H1 (cell line): ENCODE measurements around the gene PDGFB. TPM values are rescaled to one million over a fixed set of nuclear protein-coding genes. Genes with fewer than 3 reads are reported as not detected.
A peak's percentile ranks its signal among the peaks of the same experiment; 100 is the strongest.

ENCODE experiments used
- CTCF ChIA-PET: fragments of 300-600 bp; sonication (Branson Sonifier 250); formaldehyde crosslinking; loops from one replicate; lab custom pipeline; 2021; ENCODE audit not compliant: partially characterized antibody; lab: Charles Lee
- POLR2A ChIA-PET: fragments of 300-600 bp; sonication (Branson Sonifier 250); formaldehyde crosslinking; loops from one replicate; lab custom pipeline; 2021; ENCODE audit warnings: inconsistent platforms; ENCODE audit not compliant: partially characterized antibody; lab: Charles Lee
- DNase-seq, 2 experiments: peaks; one replicate each; pipeline versions ENCODE4 v3.0.0 to v3.0.0-alpha.2; 2010 to 2022; ENCODE audit warnings: low spot score in 2 of 2, low read depth in 1 of 2, mixed read lengths in 1 of 2
- FAIRE-seq: peaks from 2 replicates; lab custom pipeline; 2011; peaks lifted over from hg19 to GRCh38; lab: Jason Lieb, UNC
- H2AFZ ChIP-seq: 2 replicates; pipeline ENCODE4 v1.8.1; 2012; ENCODE audit warnings: low read length, inconsistent platforms
- H2AK5ac ChIP-seq: 2 replicates; pipeline ENCODE4 v1.6.1; 2013; ENCODE audit warnings: low read depth, low read length
- H2BK120ac ChIP-seq: replicated peaks from 2 replicates; pipeline ENCODE3; 2013; ENCODE audit warnings: low read depth, low read length, inconsistent platforms
- H2BK12ac ChIP-seq: 2 replicates; pipeline ENCODE4 v1.6.1; 2013; ENCODE audit warnings: low read depth, low read length
- H2BK15ac ChIP-seq: 2 replicates; pipeline ENCODE4 v1.6.1; 2013; ENCODE audit warnings: low read length
- H2BK20ac ChIP-seq: 2 replicates; pipeline ENCODE4 v1.6.1; 2013; ENCODE audit warnings: low read length
- H2BK5ac ChIP-seq: 2 replicates; pipeline ENCODE4 v1.6.1; 2013; ENCODE audit warnings: low read depth, low read length
- H3K14ac ChIP-seq: 2 replicates; pipeline ENCODE4 v1.6.1; 2013; ENCODE audit warnings: inconsistent platforms; ENCODE audit not compliant: insufficient read length
- H3K18ac ChIP-seq: 2 replicates; pipeline ENCODE4 v1.6.1; 2013; ENCODE audit warnings: low read length; ENCODE audit errors: extremely low read depth
- H3K23ac ChIP-seq: 2 replicates; pipeline ENCODE4 v1.6.1; 2013; ENCODE audit warnings: inconsistent platforms; ENCODE audit not compliant: insufficient read length
- H3K23me2 ChIP-seq: 2 replicates; pipeline ENCODE4 v1.6.1; 2013; ENCODE audit warnings: low read depth, low read length
- H3K27ac ChIP-seq: 2 replicates; pipeline ENCODE4 v1.6.1; 2011; ENCODE audit warnings: low read depth, low read length, inconsistent platforms
- H3K27me3 ChIP-seq, 4 experiments: replicated peaks in 1 of 4; 1 replicate in 1 of 4; 2 replicates in 3 of 4; pipeline versions ENCODE4 v1.6.1 to v1.8.1; 2011 to 2013; ENCODE audit warnings: low read length in 3 of 4, mild to moderate bottlenecking in 3 of 4, inconsistent platforms in 2 of 4, mixed read lengths in 2 of 4, moderate library complexity in 1 of 4; ENCODE audit not compliant: control insufficient read depth in 3 of 4, insufficient read depth in 3 of 4; ENCODE audit errors: extremely low read depth in 1 of 4
- H3K36me3 ChIP-seq, 4 experiments: 2 replicates each; pipeline versions ENCODE4 v1.6.1 to v1.8.1; 2011 to 2013; ENCODE audit warnings: mild to moderate bottlenecking in 4 of 4, low read length in 3 of 4, moderate library complexity in 2 of 4, control low read depth in 1 of 4, inconsistent platforms in 1 of 4; ENCODE audit not compliant: insufficient read depth in 4 of 4, control insufficient read depth in 2 of 4
- H3K4ac ChIP-seq: replicated peaks from 2 replicates; pipeline ENCODE3; 2013; ENCODE audit warnings: low read length, low read depth, mixed read lengths, inconsistent platforms; ENCODE audit not compliant: insufficient read length
- H3K4me1 ChIP-seq, 4 experiments: replicated peaks in 1 of 4; 1 replicate in 1 of 4; 2 replicates in 3 of 4; pipeline versions ENCODE4 v1.6.1 to v1.8.1; 2011 to 2013; ENCODE audit warnings: low read length in 3 of 4, inconsistent platforms in 2 of 4, mixed read lengths in 1 of 4; ENCODE audit not compliant: insufficient read depth in 4 of 4, control insufficient read depth in 3 of 4
- H3K4me2 ChIP-seq, 2 experiments: 2 replicates each; pipeline versions ENCODE4 v1.6.1 to v1.8.1; 2011 to 2013; ENCODE audit warnings: low read depth in 2 of 2, low read length in 2 of 2, control low read depth in 1 of 2, inconsistent platforms in 1 of 2, mild to moderate bottlenecking in 1 of 2; ENCODE audit not compliant: insufficient read depth in 1 of 2
- H3K4me3 ChIP-seq, 4 experiments: fragments of 200-600, 300-600 bp in 1 of 4; sonication (generic), shearing (Covaris generic), sonication (Bioruptor Twin) in 1 of 4; 2 replicates each; pipeline versions ENCODE4 v1.5.1 to v1.8.1; 2011 to 2016; ENCODE audit warnings: low read length in 4 of 4, low read depth in 3 of 4, control low read depth in 2 of 4, inconsistent platforms in 2 of 4, mild to moderate bottlenecking in 2 of 4, mixed read lengths in 1 of 4, moderate library complexity in 1 of 4; ENCODE audit not compliant: insufficient read depth in 2 of 4; ENCODE audit errors: extremely low read depth in 1 of 4
- H3K56ac ChIP-seq: replicated peaks from 2 replicates; pipeline ENCODE3; 2013; ENCODE audit warnings: low read depth, mild to moderate bottlenecking, mixed read lengths, low read length, inconsistent platforms; ENCODE audit not compliant: insufficient read length
- H3K79me1 ChIP-seq: 2 replicates; pipeline ENCODE4 v1.6.1; 2013; ENCODE audit warnings: low read depth, low read length, control low read depth
- H3K79me2 ChIP-seq, 2 experiments: 2 replicates each; pipeline versions ENCODE4 v1.6.1 to v1.8.1; 2012 to 2013; ENCODE audit warnings: low read length in 2 of 2, mild to moderate bottlenecking in 2 of 2, inconsistent platforms in 1 of 2; ENCODE audit not compliant: insufficient read depth in 2 of 2, control insufficient read depth in 1 of 2
- H3K9ac ChIP-seq, 4 experiments: replicated peaks in 1 of 4; 1 replicate in 1 of 4; 2 replicates in 3 of 4; pipeline versions ENCODE4 v1.6.1 to v1.8.1; 2011 to 2013; ENCODE audit warnings: low read depth in 3 of 4, low read length in 3 of 4, control low read depth in 2 of 4, mild to moderate bottlenecking in 2 of 4, moderate library complexity in 2 of 4, inconsistent platforms in 1 of 4; ENCODE audit errors: extremely low read depth in 1 of 4
- H3K9me3 ChIP-seq, 2 experiments: 2 replicates each; pipeline versions ENCODE4 v1.6.1 to v1.8.1; 2012 to 2013; ENCODE audit warnings: mild to moderate bottlenecking in 2 of 2, moderate library complexity in 2 of 2, control low read depth in 1 of 2, inconsistent platforms in 1 of 2, low read depth in 1 of 2, low read length in 1 of 2, mixed read lengths in 1 of 2; ENCODE audit not compliant: insufficient read depth in 2 of 2
- H4K20me1 ChIP-seq, 2 experiments: replicated peaks in 1 of 2; 2 replicates each; pipeline versions ENCODE3 to v1.8.1; 2011 to 2013; ENCODE audit warnings: inconsistent platforms in 2 of 2, low read length in 2 of 2, mild to moderate bottlenecking in 1 of 2; ENCODE audit not compliant: insufficient read depth in 2 of 2, control insufficient read depth in 1 of 2
- H4K5ac ChIP-seq: 2 replicates; pipeline ENCODE4 v1.6.1; 2013; ENCODE audit warnings: low read length, low read depth, mixed read lengths, inconsistent platforms; ENCODE audit not compliant: insufficient read length
- H4K8ac ChIP-seq: 2 replicates; pipeline ENCODE4 v1.8.0; 2013; ENCODE audit warnings: mild to moderate bottlenecking, moderate library complexity, low read length, inconsistent platforms; ENCODE audit not compliant: insufficient read depth; ENCODE audit errors: extremely low read depth
- H4K91ac ChIP-seq: replicated peaks from 2 replicates; pipeline ENCODE3; 2013; ENCODE audit warnings: low read length, mixed read lengths, inconsistent platforms; ENCODE audit not compliant: insufficient read length
- BCL11A ChIP-seq, 2 experiments: IDR thresholded peaks; one replicate each; pipeline ENCODE4 v1.6.1; 2011; ENCODE audit warnings: low read depth in 2 of 2, low read length in 2 of 2, mild to moderate bottlenecking in 2 of 2
- RXRA ChIP-seq: IDR thresholded peaks from 2 replicates; pipeline ENCODE4 v1.6.1; 2011; ENCODE audit warnings: low read depth, mild to moderate bottlenecking, low read length, moderate library complexity; ENCODE audit not compliant: insufficient read depth
- SIX5 ChIP-seq: IDR thresholded peaks from 2 replicates; pipeline ENCODE4 v1.6.1; 2011; ENCODE audit warnings: mild to moderate bottlenecking, low read depth, low read length
- WGBS, 2 experiments: shearing (Covaris generic) in 1 of 2; methylation state at CpG; one replicate each; pipeline versions ENCODE4 v1.1.6 to v1.1.7; 2013 to 2015; ENCODE audit warnings: low lambda C conversion rate in 2 of 2, mixed read lengths in 2 of 2, inconsistent platforms in 1 of 2, low coverage in 1 of 2, missing lambda C conversion rate in 1 of 2; ENCODE audit not compliant: insufficient replicate concordance in 2 of 2, insufficient coverage in 1 of 2, insufficient read length in 1 of 2; ENCODE audit errors: extremely low coverage in 1 of 2, missing lambda C conversion rate in 1 of 2; 5-methylcytosine and 5-hydroxymethylcytosine counted together
- polyA plus RNA-seq, 7 experiments: library from polyadenylated mRNA; depleted of rRNA in 3 of 7; stranded (reverse) in 5 of 7; unstranded in 2 of 7; fragments of >200 nt in 5 of 7; fragments of 200-250 nt in 2 of 7; gene quantifications; 1 replicate in 5 of 7; 2 replicates in 1 of 7; 4 replicates in 1 of 7; pipeline versions ENCODE4 v1.2.1 to v1.2.3, GENCODE V29; 2011 to 2013; ENCODE audit warnings: missing spikeins in 2 of 7, mixed read lengths in 2 of 7
- total RNA-seq: library from RNA; stranded (reverse); fragmentation: NEBNext Ultra II Directional; extraction: Animal tissue kit (Norgen Biotek cat#: 25700); gene quantifications from 2 replicates; pipeline ENCODE4 v1.2.1, GENCODE V29; 2021

PDGFB gene
- total and polyA plus RNA-seq, 2 of the 8 experiments (the other 6 are each of a cell fraction or from before 2014, with no cell fraction given) = 3.9 to 8.5 TPM

DNA sequence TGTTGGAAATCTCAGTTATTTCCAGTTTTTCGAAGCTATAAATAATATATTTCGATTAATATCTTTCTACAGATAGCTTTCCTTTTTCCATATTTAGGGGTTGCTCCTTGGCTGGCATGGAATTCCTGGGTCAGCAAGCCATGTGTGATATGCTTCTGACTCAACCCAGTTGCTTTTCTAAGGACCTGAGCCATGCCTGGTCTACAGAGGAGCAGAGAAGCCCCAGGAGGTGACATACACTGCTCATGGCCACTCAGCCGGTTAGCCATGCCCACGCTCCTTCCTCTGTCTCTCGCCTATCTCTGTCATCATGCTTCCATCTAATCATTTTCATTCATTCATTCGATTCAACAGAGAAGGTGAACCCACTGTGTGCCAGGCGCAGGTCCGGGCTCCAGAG lies 23.2 kb upstream of the PDGFB start:
- WGBS, 2 experiments = 89% methylated on average over 8 of the region's 8 CpGs; no CpG with 5 or more reads in 1 of the 2 experiments
- Histone ChIP-seq H3K79me2 (no peaks in the 10 kb centered on the region), H4K8ac (no peak overlapping the region), H3K79me1 (no peaks in the 10 kb centered on the region), H3K4me1 (peaks cover 0 to 7% (median under 1%) of the 10 kb centered on the region in 4 experiments; a peak in 2 of 7 replicates), H2BK5ac (no peak overlapping the region), H2BK12ac (no peak overlapping the region), H3K9me3 (0 out of 4 replicates have a peak, but pooled peaks cover 0 to 2% of the 10 kb centered on the region in 2 experiments), H4K20me1 (no peaks in the 10 kb centered on the region), H3K4me2 (no peak overlapping the region), H3K23me2 (no peaks in the 10 kb centered on the region), H3K23ac (no peak overlapping the region), H4K91ac (no peak overlapping the region), H2BK15ac (peak overlapping the region; percentile 31; the same call in 1 of the 2 replicates), H4K5ac (no peak overlapping the region), H2BK120ac (no peak overlapping the region), H3K27me3 (no peaks in the 10 kb centered on the region; a peak in 1 of 7 replicates), H2AK5ac (no peak overlapping the region), H3K4me3 (no peak overlapping the region), H3K4ac (no peak overlapping the region), H2AFZ (no peak overlapping the region), H3K18ac (no peak overlapping the region), H3K27ac (no peak overlapping the region), H3K9ac (no peak overlapping the region), H3K14ac (no peak overlapping the region), H3K56ac (no peak overlapping the region), H2BK20ac (no peak overlapping the region), H3K36me3 (no peaks in the 10 kb centered on the region)
- DNase-seq = no peak
- ChIA-PET POLR2A (interaction anchor here (0.9 to 2.6 kb wide), 7 partner anchors 9 to 47 kb away, joined by 3 to 10 read pairs (median 4); no protein-coding TSS in a partner anchor), CTCF (interaction anchor here (0.6 to 2.5 kb wide), 8 partner anchors 16 to 1170 kb away, joined by 3 to 9 read pairs (median 3); no protein-coding TSS in a partner anchor)
- no peak for FAIRE-seq
- TF ChIP-seq BCL11A (IDR thresholded peaks at IDR 0.05; ENCODE audit: low read depth in 2 of 2, low read length in 2 of 2) = no peak
- TF ChIP-seq SIX5 = no peak
- no peak for TF ChIP-seq RXRA
